Panc1 (cell line): ENCODE data around the gene KTN1. TPM values are rescaled to one million over a fixed set of nuclear protein-coding genes. Genes with fewer than 3 reads are reported as not detected.
A peak's percentile ranks its signal among the peaks of the same experiment; 100 is the strongest.

Experiments used
- ATAC-seq: fragments of 200-7000 bp; cut with Tn5 transposase; 2 replicates; pipeline ENCODE4 v1.9.1; 2020; ENCODE audit warnings: mild to moderate bottlenecking, moderate library complexity
- BruUV-seq: library from RNA; stranded (reverse); fragments of 400-500 nt; replicated peaks from 2 replicates; lab custom pipeline; 2021; lab: Mats Ljungman, UMichigan
- CTCF ChIA-PET: fragments of 300-600 bp; sonication (Branson Sonifier 250); formaldehyde crosslinking; loops from one replicate; lab custom pipeline; 2022; ENCODE audit warnings: antibody characterized with exemption; lab: Charles Lee
- POLR2A ChIA-PET: fragments of 300-600 bp; sonication (Branson Sonifier 250); formaldehyde crosslinking; loops from one replicate; lab custom pipeline; 2022; ENCODE audit warnings: antibody characterized with exemption; lab: Charles Lee
- DNase-seq: peaks from one replicate; pipeline ENCODE4 v3.0.0-alpha.2; 2010; ENCODE audit warnings: low read depth, low spot score
- H3K27ac ChIP-seq: 2 replicates; pipeline ENCODE4 v1.5.1; 2011; ENCODE audit warnings: mild to moderate bottlenecking, low read length, inconsistent platforms
- H3K27me3 ChIP-seq: fragments of 200-500 bp; sonication (Bioruptor generic); 2 replicates; pipeline ENCODE4 v1.6.0; 2014; ENCODE audit warnings: low read length, inconsistent platforms; ENCODE audit not compliant: control insufficient read depth, insufficient read depth
- H3K36me3 ChIP-seq: fragments of 200-500 bp; sonication (Bioruptor generic); 2 replicates; pipeline ENCODE4 v1.5.1; 2014; ENCODE audit warnings: inconsistent platforms, mild to moderate bottlenecking, low read length, moderate library complexity; ENCODE audit not compliant: control insufficient read depth, insufficient read depth
- H3K4me1 ChIP-seq: 2 replicates; pipeline ENCODE4 v1.5.1; 2011; ENCODE audit warnings: inconsistent platforms, mild to moderate bottlenecking, low read length, moderate library complexity; ENCODE audit not compliant: control insufficient read depth, insufficient read depth
- H3K4me3 ChIP-seq, 2 experiments: 2 replicates each; pipeline ENCODE4 v1.5.1; 2011 to 2012; ENCODE audit warnings: low read depth in 2 of 2, low read length in 2 of 2, mild to moderate bottlenecking in 2 of 2, inconsistent platforms in 1 of 2, moderate library complexity in 1 of 2
- H3K9me3 ChIP-seq: fragments of 200-500 bp; sonication (Bioruptor generic); 2 replicates; pipeline ENCODE4 v1.5.1; 2014; ENCODE audit warnings: low read depth, mild to moderate bottlenecking, inconsistent platforms, low read length, moderate library complexity; ENCODE audit not compliant: control insufficient read depth, insufficient read depth
- CTCF ChIP-seq: fragments of 450-650 bp; IDR thresholded peaks from 2 replicates; pipeline ENCODE4 v1.5.1; 2017; ENCODE audit warnings: mild to moderate bottlenecking
- POLR2AphosphoS5 ChIP-seq: IDR thresholded peaks from 2 replicates; pipeline ENCODE4 v1.6.1; 2012; ENCODE audit warnings: mild to moderate bottlenecking, low read depth, low read length, moderate library complexity
- REST ChIP-seq, 2 experiments: IDR thresholded peaks; 2 replicates each; pipeline ENCODE4 v1.6.1; 2011 to 2012; ENCODE audit warnings: low read depth in 2 of 2, control low read depth in 1 of 2, low read length in 1 of 2, mild to moderate bottlenecking in 1 of 2, moderate library complexity in 1 of 2; ENCODE audit not compliant: insufficient read depth in 1 of 2
- SIN3A ChIP-seq: IDR thresholded peaks from 2 replicates; pipeline ENCODE4 v1.6.1; 2012; ENCODE audit warnings: low read depth, mild to moderate bottlenecking, low read length, moderate library complexity, borderline replicate concordance; ENCODE audit not compliant: insufficient read depth
- TCF7L2 ChIP-seq: IDR thresholded peaks from 2 replicates; pipeline ENCODE4 v1.6.1; 2011; ENCODE audit warnings: mild to moderate bottlenecking, low read depth, low read length, inconsistent platforms
- in situ Hi-C: cut with HindIII; loops from 2 replicates; pipeline ENCODE4 v1.10.0; 2016; ENCODE audit warnings: low sequenced_read_pairs, low pct_unique_long_range_greater_than_20kb
- intact Hi-C: fragments of 100-400 bp; cut with micrococcal nuclease; formaldehyde crosslinking; loops from one replicate; pipeline ENCODE4 v1.10.0; 2022; ENCODE audit not compliant: unreplicated experiment
- total RNA-seq: library from RNA; stranded (reverse); gene quantifications from one replicate; pipeline ENCODE4 v1.2.1, GENCODE V29; 2021; ENCODE audit not compliant: unreplicated experiment

Gene KTN1
- total RNA-seq, 1 experiment from 2014 or later, result 310 TPM

DNA sequence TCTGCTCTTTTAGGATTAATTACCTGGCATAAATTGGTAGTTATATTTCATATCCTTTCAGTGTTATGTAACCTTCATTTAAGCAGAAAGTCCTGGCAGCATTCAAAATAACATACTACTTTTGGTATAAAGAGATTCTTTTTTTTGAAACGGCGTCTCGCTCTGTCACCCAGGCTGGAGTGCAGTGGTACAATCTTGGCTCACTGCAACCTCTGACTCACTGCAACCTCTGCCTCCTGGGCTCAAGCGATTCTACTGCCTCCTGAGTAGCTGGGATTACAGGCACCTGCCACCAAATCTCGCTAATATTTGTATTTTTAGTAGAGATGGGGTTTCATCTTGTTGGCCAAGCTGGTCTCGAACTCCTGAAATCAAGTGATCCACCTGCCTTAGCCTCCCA, 9.2 kb downstream of the KTN1 start:
- in situ Hi-C loops (no loop called here), intact Hi-C loops (loop anchor here (5.0 kb wide), 1 partner anchor 142 kb away; no protein-coding TSS in a partner anchor)
- H3K4me3 ChIP-seq, result no peak overlapping the region
- no peaks in the 10 kb centered on the region for H3K27me3 ChIP-seq
- ATAC-seq (no peak), DNase-seq (no peak)
- H3K4me1 ChIP-seq, result peaks cover 89% of the 10 kb centered on the region
- no TSS peak for BruUV-seq
- TF ChIP-seq POLR2AphosphoS5, result no peak
- TF ChIP-seq REST (IDR thresholded peaks at IDR 0.05; ENCODE audit: insufficient read depth in 1 of 2, low read depth in 2 of 2, low read length in 1 of 2), result no peak
- no peak for TF ChIP-seq SIN3A
- peak overlapping the region; percentile 85 for H3K27ac ChIP-seq
- CTCF ChIA-PET, result no interaction called here
- no peaks in the 10 kb centered on the region for H3K9me3 ChIP-seq
- H3K36me3 ChIP-seq, result no peaks in the 10 kb centered on the region; the same call in 1 of the 2 replicates
- POLR2A ChIA-PET, result no interaction called here

GRCh38 chr14:55592436-55592835, 12.4 kb downstream of the KTN1 start:
- intact Hi-C loops (no loop called here), in situ Hi-C loops (no loop called here)
- ChIA-PET POLR2A (no interaction called here), CTCF (no interaction called here)
- BruUV-seq, result no TSS peak
- peak; percentile 41; the same call in 1 of the 2 replicates for ATAC-seq
- no peak for TF ChIP-seq TCF7L2
- H3K27ac ChIP-seq, result peak overlapping the region; percentile 81
- H3K36me3 ChIP-seq, result no peaks in the 10 kb centered on the region; the same call in 1 of the 2 replicates
- H3K4me1 ChIP-seq, result peaks cover 80% of the 10 kb centered on the region
- no peaks in the 10 kb centered on the region for H3K27me3 ChIP-seq
- no peaks in the 10 kb centered on the region for H3K9me3 ChIP-seq
- no peak overlapping the region for H3K4me3 ChIP-seq
- DNase-seq, result no peak

DNA sequence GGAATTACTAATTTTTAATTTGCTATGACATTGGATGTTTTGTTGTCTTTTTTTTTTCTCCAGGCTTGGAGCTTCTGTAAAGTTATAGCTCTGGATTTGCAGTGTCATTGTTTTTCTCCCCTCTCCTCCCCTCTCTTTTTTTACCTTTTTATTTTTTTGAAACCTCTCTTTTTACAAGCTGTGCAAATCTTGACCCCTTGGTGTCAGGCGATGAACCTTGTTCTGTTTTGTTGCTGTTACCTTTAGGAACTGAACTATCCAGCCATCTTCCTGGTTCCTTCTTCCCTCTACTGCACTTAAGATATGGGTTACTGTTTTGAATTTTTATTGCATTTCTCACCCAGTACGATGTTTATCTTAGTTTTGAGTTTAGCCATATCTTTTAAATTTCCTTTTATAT, 13.7 kb downstream of the KTN1 start:
- Histone ChIP-seq H3K27me3 (no peaks in the 10 kb centered on the region), H3K9me3 (no peaks in the 10 kb centered on the region), H3K4me1 (peaks cover 68% of the 10 kb centered on the region), H3K36me3 (no peaks in the 10 kb centered on the region; the same call in 1 of the 2 replicates), H3K4me3 (no peak overlapping the region), H3K27ac (peak overlapping the region; percentile 81)
- intact Hi-C loops, result no loop called here
- ATAC-seq (no peak), DNase-seq (no peak)
- TF ChIP-seq POLR2AphosphoS5 (no peak), SIN3A (no peak), TCF7L2 (no peak), CTCF (no peak), REST (IDR thresholded peaks at IDR 0.05; ENCODE audit: insufficient read depth in 1 of 2, low read depth in 2 of 2, low read length in 1 of 2) (no peak)
- POLR2A ChIA-PET, result interaction anchor here (0.6 kb wide), 1 partner anchor 1057 kb away, joined by 3 read pairs; no protein-coding TSS in a partner anchor
- in situ Hi-C loops, result no loop called here
- BruUV-seq, result TSS peak; percentile 4
- CTCF ChIA-PET, result no interaction called here
